HepG2 (cell line): ENCODE results near the gene RPRD2. TPM values are rescaled to one million over a fixed set of nuclear protein-coding genes. Genes with fewer than 3 reads are reported as not detected.

ENCODE experiments used
- ARHGAP35 ChIP-seq: sonication (generic); formaldehyde crosslinking; IDR thresholded peaks from 2 replicates; pipeline ENCODE4 v1.9.0; 2022; ENCODE audit warnings: mild to moderate bottlenecking, inconsistent platforms, moderate library complexity, missing genetic modification reagents, borderline replicate concordance
- ATF7-NPFF ChIP-seq: sonication (generic); formaldehyde crosslinking; IDR thresholded peaks from 2 replicates; pipeline ENCODE4 v1.8.1; 2023; ENCODE audit warnings: mild to moderate bottlenecking, low read depth, missing genetic modification reagents, moderate library complexity
- ELF4 ChIP-seq: sonication (generic); formaldehyde crosslinking; IDR thresholded peaks from 2 replicates; pipeline ENCODE4 v1.5.0; 2020; ENCODE audit warnings: missing genetic modification reagents, mild to moderate bottlenecking, moderate library complexity, borderline replicate concordance
- FOXA1 ChIP-seq, 2 experiments: fragments of 450-650 bp in 1 of 2; sonication (generic) in 1 of 2; formaldehyde crosslinking in 1 of 2; IDR thresholded peaks; 2 replicates each; pipeline versions ENCODE4 v1.4.0 to v1.6.1; 2016 to 2020; ENCODE audit warnings: missing genetic modification reagents in 1 of 2
- FOXA3 ChIP-seq: IDR thresholded peaks from 2 replicates; pipeline ENCODE4 v1.6.1; 2016; ENCODE audit warnings: missing genetic modification reagents, missing compliant biosample characterization
- GLI4 ChIP-seq: sonication (generic); formaldehyde crosslinking; IDR thresholded peaks from 2 replicates; pipeline ENCODE4 v1.5.1; 2020; ENCODE audit warnings: missing genetic modification reagents, mild to moderate bottlenecking, moderate library complexity, borderline replicate concordance
- LBX2 ChIP-seq: sonication (generic); formaldehyde crosslinking; IDR thresholded peaks from 2 replicates; pipeline ENCODE4 v1.5.0; 2020; ENCODE audit warnings: missing genetic modification reagents, mild to moderate bottlenecking, borderline replicate concordance
- MAFK ChIP-seq, 2 experiments: IDR thresholded peaks in 1 of 2; conservative IDR thresholded peaks in 1 of 2; 2 replicates each; pipeline ENCODE4 v1.6.1; 2011; ENCODE audit warnings: improper control_type of control experiment in 2 of 2, low read length in 2 of 2
- POLR2G ChIP-seq: fragments of 200-400 bp; formaldehyde crosslinking; IDR thresholded peaks from 2 replicates; pipeline ENCODE4 v1.6.1; 2018; ENCODE audit warnings: mild to moderate bottlenecking, low read depth, low read length, moderate library complexity
- RFXANK ChIP-seq: IDR thresholded peaks from 2 replicates; pipeline ENCODE4 v1.6.1; 2016
- SMC3 ChIP-seq: IDR thresholded peaks from 2 replicates; pipeline ENCODE4 v1.6.1; 2011; ENCODE audit warnings: low read length, improper control_type of control experiment
- STAG1 ChIP-seq: sonication (generic); formaldehyde crosslinking; IDR thresholded peaks from 2 replicates; pipeline ENCODE4 v1.4.0; 2020; ENCODE audit warnings: missing genetic modification reagents
- TEAD2 ChIP-seq: sonication (generic); formaldehyde crosslinking; IDR thresholded peaks from 2 replicates; pipeline ENCODE4 v1.9.0; 2021; ENCODE audit warnings: missing genetic modification reagents
- TGIF2 ChIP-seq: IDR thresholded peaks from 2 replicates; pipeline ENCODE4 v1.6.1; 2016; ENCODE audit warnings: control low read depth, missing compliant biosample characterization
- THAP11 ChIP-seq: IDR thresholded peaks from 2 replicates; pipeline ENCODE4 v1.6.1; 2016; ENCODE audit warnings: missing biosample characterization, missing genetic modification reagents
- TMF1 ChIP-seq: sonication (generic); formaldehyde crosslinking; IDR thresholded peaks from 2 replicates; pipeline ENCODE4 v1.8.1; 2022; ENCODE audit warnings: low read depth, missing genetic modification reagents
- ZFY ChIP-seq: sonication (generic); formaldehyde crosslinking; IDR thresholded peaks from 2 replicates; pipeline ENCODE4 v1.4.0; 2020; ENCODE audit warnings: missing genetic modification reagents
- ZMYM2 ChIP-seq: sonication (generic); formaldehyde crosslinking; IDR thresholded peaks from 2 replicates; pipeline ENCODE4 v1.8.0; 2022; ENCODE audit warnings: mild to moderate bottlenecking, missing genetic modification reagents
- polyA plus RNA-seq, 8 experiments: library from polyadenylated mRNA; depleted of rRNA in 3 of 8; stranded (reverse) in 7 of 8; unstranded in 1 of 8; fragments of >200 nt; fragmentation: Illumina TruSeq in 4 of 8; extraction: Trizol in 4 of 8; gene quantifications; 2 replicates each; pipeline versions ENCODE4 v1.2.1 to v1.2.3, GENCODE V29; 2011 to 2016; ENCODE audit warnings: low read depth in 4 of 8, missing spikeins in 1 of 8, mixed read lengths in 1 of 8; ENCODE audit not compliant: insufficient read depth in 1 of 8
- total RNA-seq, 5 experiments: library from RNA; depleted of rRNA; stranded (reverse); fragments of >200 nt; fragmentation: Illumina TruSeq; extraction: Trizol; gene quantifications; 2 replicates each; pipeline ENCODE4 v1.2.3, GENCODE V29; 2016; ENCODE audit warnings: low read depth in 1 of 5
- TF ChIP-seq, protein P1 (sequence below): sonication (generic); formaldehyde crosslinking; IDR thresholded peaks from 2 replicates; pipeline ENCODE4 v1.4.0; 2020; ENCODE audit warnings: missing genetic modification reagents, borderline replicate concordance
- TF ChIP-seq, protein P2 (sequence below): sonication (generic); formaldehyde crosslinking; IDR thresholded peaks from 2 replicates; pipeline ENCODE4 v1.8.1; 2023; ENCODE audit warnings: mild to moderate bottlenecking, inconsistent platforms, moderate library complexity, missing genetic modification reagents, borderline replicate concordance
- TF ChIP-seq, protein P3 (sequence below): sonication (generic); formaldehyde crosslinking; IDR thresholded peaks from 2 replicates; pipeline ENCODE4 v1.5.1; 2020; ENCODE audit warnings: missing genetic modification reagents, mild to moderate bottlenecking, borderline replicate concordance
- TF ChIP-seq, protein P4 (sequence below): sonication (generic); formaldehyde crosslinking; IDR thresholded peaks from 2 replicates; pipeline ENCODE4 v1.4.0; 2020; ENCODE audit warnings: missing genetic modification reagents

RPRD2 gene
- total and polyA plus RNA-seq, 2 of the 13 experiments (the other 11 are each of a cell fraction or from before 2014, with no cell fraction given), result 8.0 to 8.9 TPM

GRCh38 chr1:150410582-150411101 is 46.7 kb downstream of the RPRD2 start (continued):
- no peak for TF ChIP-seq TMF1 (CRISPR knock-in tag)
- no peak for TF ChIP-seq RFXANK
- TF ChIP-seq MAFK (conservative IDR thresholded peaks at IDR 0.05 in 1 of 2, IDR thresholded peaks at IDR 0.05 in 1 of 2; ENCODE audit: low read length in 2 of 2), result no peak
- TF ChIP-seq POLR2G, result no peak
- TF ChIP-seq, protein P1, sequence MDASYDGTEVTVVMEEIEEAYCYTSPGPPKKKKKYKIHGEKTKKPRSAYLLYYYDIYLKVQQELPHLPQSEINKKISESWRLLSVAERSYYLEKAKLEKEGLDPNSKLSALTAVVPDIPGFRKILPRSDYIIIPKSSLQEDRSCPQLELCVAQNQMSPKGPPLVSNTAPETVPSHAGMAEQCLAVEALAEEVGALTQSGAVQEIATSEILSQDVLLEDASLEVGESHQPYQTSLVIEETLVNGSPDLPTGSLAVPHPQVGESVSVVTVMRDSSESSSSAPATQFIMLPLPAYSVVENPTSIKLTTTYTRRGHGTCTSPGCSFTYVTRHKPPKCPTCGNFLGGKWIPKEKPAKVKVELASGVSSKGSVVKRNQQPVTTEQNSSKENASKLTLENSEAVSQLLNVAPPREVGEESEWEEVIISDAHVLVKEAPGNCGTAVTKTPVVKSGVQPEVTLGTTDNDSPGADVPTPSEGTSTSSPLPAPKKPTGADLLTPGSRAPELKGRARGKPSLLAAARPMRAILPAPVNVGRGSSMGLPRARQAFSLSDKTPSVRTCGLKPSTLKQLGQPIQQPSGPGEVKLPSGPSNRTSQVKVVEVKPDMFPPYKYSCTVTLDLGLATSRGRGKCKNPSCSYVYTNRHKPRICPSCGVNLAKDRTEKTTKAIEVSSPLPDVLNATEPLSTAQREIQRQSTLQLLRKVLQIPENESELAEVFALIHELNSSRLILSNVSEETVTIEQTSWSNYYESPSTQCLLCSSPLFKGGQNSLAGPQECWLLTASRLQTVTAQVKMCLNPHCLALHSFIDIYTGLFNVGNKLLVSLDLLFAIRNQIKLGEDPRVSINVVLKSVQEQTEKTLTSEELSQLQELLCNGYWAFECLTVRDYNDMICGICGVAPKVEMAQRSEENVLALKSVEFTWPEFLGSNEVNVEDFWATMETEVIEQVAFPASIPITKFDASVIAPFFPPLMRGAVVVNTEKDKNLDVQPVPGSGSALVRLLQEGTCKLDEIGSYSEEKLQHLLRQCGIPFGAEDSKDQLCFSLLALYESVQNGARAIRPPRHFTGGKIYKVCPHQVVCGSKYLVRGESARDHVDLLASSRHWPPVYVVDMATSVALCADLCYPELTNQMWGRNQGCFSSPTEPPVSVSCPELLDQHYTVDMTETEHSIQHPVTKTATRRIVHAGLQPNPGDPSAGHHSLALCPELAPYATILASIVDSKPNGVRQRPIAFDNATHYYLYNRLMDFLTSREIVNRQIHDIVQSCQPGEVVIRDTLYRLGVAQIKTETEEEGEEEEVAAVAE, result no peak
- TF ChIP-seq TEAD2 (CRISPR knock-in tag), result no peak
- TF ChIP-seq ZMYM2 (CRISPR knock-in tag), result peak; percentile 86
- TF ChIP-seq ARHGAP35 (CRISPR knock-in tag), result no peak
- TF ChIP-seq ELF4 (CRISPR knock-in tag), result no peak
- peak; percentile 87 for TF ChIP-seq FOXA3 (CRISPR knock-in tag)
- no peak; the same call in 1 of the 2 replicates for TF ChIP-seq SMC3
- TF ChIP-seq GLI4 (CRISPR knock-in tag), result no peak
- TF ChIP-seq, protein P2, sequence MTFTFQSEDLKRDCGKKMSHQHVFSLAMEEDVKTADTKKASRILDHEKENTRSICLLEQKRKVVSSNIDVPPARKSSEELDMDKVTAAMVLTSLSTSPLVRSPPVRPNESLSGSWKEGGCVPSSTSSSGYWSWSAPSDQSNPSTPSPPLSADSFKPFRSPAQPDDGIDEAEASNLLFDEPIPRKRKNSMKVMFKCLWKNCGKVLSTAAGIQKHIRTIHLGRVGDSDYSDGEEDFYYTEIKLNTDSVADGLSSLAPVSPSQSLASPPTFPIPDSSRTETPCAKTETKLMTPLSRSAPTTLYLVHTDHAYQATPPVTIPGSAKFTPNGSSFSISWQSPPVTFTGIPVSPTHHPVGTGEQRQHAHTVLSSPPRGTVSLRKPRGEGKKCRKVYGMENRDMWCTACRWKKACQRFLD, result no peak
- no peak for TF ChIP-seq LBX2 (CRISPR knock-in tag)
- peak; percentile 72 for TF ChIP-seq THAP11 (CRISPR knock-in tag)
- TF ChIP-seq, protein P3, sequence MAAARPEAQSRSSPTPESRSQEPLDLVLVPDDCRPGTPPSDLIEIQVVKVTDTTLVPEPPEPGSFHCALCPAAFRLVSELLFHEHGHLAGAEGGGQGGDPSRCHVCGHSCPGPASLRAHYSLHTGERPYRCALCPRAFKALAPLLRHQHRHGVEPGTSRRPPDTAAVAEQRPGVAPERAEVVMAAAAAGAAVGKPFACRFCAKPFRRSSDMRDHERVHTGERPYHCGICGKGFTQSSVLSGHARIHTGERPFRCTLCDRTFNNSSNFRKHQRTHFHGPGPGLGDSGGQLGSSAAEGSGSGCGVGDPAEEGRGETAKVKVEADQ (CRISPR knock-in tag), result no peak; the same call in 1 of the 2 replicates
- TF ChIP-seq, protein P4, sequence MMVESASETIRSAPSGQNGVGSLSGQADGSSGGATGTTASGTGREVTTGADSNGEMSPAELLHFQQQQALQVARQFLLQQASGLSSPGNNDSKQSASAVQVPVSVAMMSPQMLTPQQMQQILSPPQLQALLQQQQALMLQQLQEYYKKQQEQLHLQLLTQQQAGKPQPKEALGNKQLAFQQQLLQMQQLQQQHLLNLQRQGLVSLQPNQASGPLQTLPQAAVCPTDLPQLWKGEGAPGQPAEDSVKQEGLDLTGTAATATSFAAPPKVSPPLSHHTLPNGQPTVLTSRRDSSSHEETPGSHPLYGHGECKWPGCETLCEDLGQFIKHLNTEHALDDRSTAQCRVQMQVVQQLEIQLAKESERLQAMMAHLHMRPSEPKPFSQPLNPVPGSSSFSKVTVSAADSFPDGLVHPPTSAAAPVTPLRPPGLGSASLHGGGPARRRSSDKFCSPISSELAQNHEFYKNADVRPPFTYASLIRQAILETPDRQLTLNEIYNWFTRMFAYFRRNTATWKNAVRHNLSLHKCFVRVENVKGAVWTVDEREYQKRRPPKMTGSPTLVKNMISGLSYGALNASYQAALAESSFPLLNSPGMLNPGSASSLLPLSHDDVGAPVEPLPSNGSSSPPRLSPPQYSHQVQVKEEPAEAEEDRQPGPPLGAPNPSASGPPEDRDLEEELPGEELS, result peak; percentile 90
- TF ChIP-seq ATF7-NPFF (CRISPR knock-in tag), result no peak
- TF ChIP-seq FOXA1 (IDR thresholded peaks at IDR 0.05), result no peak
- TF ChIP-seq FOXA1 (CRISPR knock-in tag; IDR thresholded peaks at IDR 0.05), result peak; percentile 64
- no peak for TF ChIP-seq ZFY (CRISPR knock-in tag)
- peak; percentile 14 for TF ChIP-seq STAG1 (CRISPR knock-in tag)
- no peak for TF ChIP-seq TGIF2 (CRISPR knock-in tag)
